HG03378 (cell line): ENCODE measurements around the gene YJEFN3.
A peak's percentile ranks its signal among the peaks of the same experiment; 100 is the strongest.

Experiments
- ATAC-seq: cut with Tn5 transposase; IDR thresholded peaks from one replicate; pipeline ENCODE4 v1.9.1; 2021; ENCODE audit warnings: mild to moderate bottlenecking, moderate library complexity; ENCODE audit not compliant: unreplicated experiment

The YJEFN3 gene

GRCh38 chr19:19528721-19529490, at the start of gene YJEFN3:
TSS of gene YJEFN3 (plus strand) at chr19:19528911. CDS start at chr19:19528933, 22 bp downstream.
- ATAC-seq: no peak

- ATAC-seq: no peak
Observed at GRCh38 chr19:19480688-19481087, 48.0 kb upstream of the YJEFN3 start.

- no peak for ATAC-seq
Observed at GRCh38 chr19:19482809-19483596, 45.7 kb upstream of the YJEFN3 start.

- ATAC-seq: no peak
Observed at GRCh38 chr19:19485161-19485997, 43.3 kb upstream of the YJEFN3 start.

GRCh38 chr19:19485998-19486290, 42.8 kb upstream of the YJEFN3 start:
- no peak for ATAC-seq

- ATAC-seq: no peak
Observed at GRCh38 chr19:19486343-19487076, 42.2 kb upstream of the YJEFN3 start.

GRCh38 chr19:19487077-19487949, 41.4 kb upstream of the YJEFN3 start:
- ATAC-seq: no peak

GRCh38 chr19:19487950-19488874, 40.5 kb upstream of the YJEFN3 start:
- ATAC-seq: no peak

- peak; percentile 67 for ATAC-seq
Observed at GRCh38 chr19:19488875-19489690, 39.6 kb upstream of the YJEFN3 start.

GRCh38 chr19:19489804-19490204, 38.9 kb upstream of the YJEFN3 start:
- ATAC-seq: no peak

GRCh38 chr19:19490214-19490968, 38.3 kb upstream of the YJEFN3 start:
- no peak for ATAC-seq

- no peak for ATAC-seq
Observed at GRCh38 chr19:19491321-19492025, 37.2 kb upstream of the YJEFN3 start.

- ATAC-seq: no peak
Observed at GRCh38 chr19:19492026-19492610, 36.6 kb upstream of the YJEFN3 start.

GRCh38 chr19:19493841-19494546, 34.7 kb upstream of the YJEFN3 start:
- ATAC-seq: no peak
